HepG2 (cell line): ENCODE results near the gene LYZ.

ENCODE experiments used
- ATF1 ChIP-seq: IDR thresholded peaks from 2 replicates; pipeline ENCODE4 v1.6.1; 2016; ENCODE audit warnings: mild to moderate bottlenecking, control low read depth
- EP300 ChIP-seq, 3 experiments: sonication (generic) in 1 of 3; formaldehyde crosslinking in 1 of 3; IDR thresholded peaks; 2 replicates each; pipeline versions ENCODE4 v1.5.1 to v1.6.1; 2011 to 2020; ENCODE audit warnings: low read depth in 2 of 3, low read length in 2 of 3, borderline replicate concordance in 1 of 3, improper control_type of control experiment in 1 of 3, mild to moderate bottlenecking in 1 of 3, missing genetic modification reagents in 1 of 3, moderate library complexity in 1 of 3
- HMGXB3 ChIP-seq: sonication (generic); formaldehyde crosslinking; IDR thresholded peaks from 2 replicates; pipeline ENCODE4 v1.4.0; 2020; ENCODE audit warnings: missing genetic modification reagents, borderline replicate concordance
- HOXA7 ChIP-seq: sonication (generic); formaldehyde crosslinking; IDR thresholded peaks from 2 replicates; pipeline ENCODE4 v1.8.1; 2022; ENCODE audit warnings: mild to moderate bottlenecking, missing genetic modification reagents, moderate library complexity
- KLF12 ChIP-seq: sonication (generic); formaldehyde crosslinking; IDR thresholded peaks from 2 replicates; pipeline ENCODE4 v1.4.0; 2020; ENCODE audit warnings: missing genetic modification reagents, borderline replicate concordance
- KLF9 ChIP-seq: IDR thresholded peaks from 2 replicates; pipeline ENCODE4 v1.6.1; 2016; ENCODE audit warnings: low read depth
- ZNF180 ChIP-seq: sonication (generic); formaldehyde crosslinking; IDR thresholded peaks from 2 replicates; pipeline ENCODE4 v1.4.0; 2020; ENCODE audit warnings: low read depth, missing genetic modification reagents, borderline replicate concordance
- ZNF883 ChIP-seq: sonication (generic); formaldehyde crosslinking; IDR thresholded peaks from 2 replicates; pipeline ENCODE4 v1.5.1; 2020; ENCODE audit warnings: mild to moderate bottlenecking, missing genetic modification reagents; ENCODE audit errors: not compliant biosample characterization

GRCh38 chr12:69350777-69351176, 2.6 kb downstream of the LYZ start:
- TF ChIP-seq ZNF180 (CRISPR knock-in tag) (no peak), HOXA7 (CRISPR knock-in tag) (no peak), ATF1 (no peak), HMGXB3 (CRISPR knock-in tag) (no peak), EP300 (IDR thresholded peaks at IDR 0.05; ENCODE audit: low read depth in 2 of 2, low read length in 2 of 2) (no peak), EP300 (CRISPR knock-in tag; IDR thresholded peaks at IDR 0.05; ENCODE audit: borderline replicate concordance) (no peak), KLF9 (CRISPR knock-in tag) (no peak), ZNF883 (no peak), KLF12 (no peak)
